OCI-M1 (cell line): ENCODE data around the gene NTN5.

Experiments
- DNase-seq: peaks from one replicate; lab custom pipeline; 2025; lab: John Stamatoyannopoulos, UW

NTN5 gene

GRCh38 chr19:48629599-48630295 lies 43.1 kb downstream of the NTN5 start:
- DNase-seq: no peak

GRCh38 chr19:48629297-48629598 lies 43.6 kb downstream of the NTN5 start:
- no peak for DNase-seq

- no peak for DNase-seq
Measured at GRCh38 chr19:48628486-48629296, 44.1 kb downstream of the NTN5 start.

- DNase-seq: no peak
Measured at GRCh38 chr19:48627865-48628314, 44.9 kb downstream of the NTN5 start.

DNA sequence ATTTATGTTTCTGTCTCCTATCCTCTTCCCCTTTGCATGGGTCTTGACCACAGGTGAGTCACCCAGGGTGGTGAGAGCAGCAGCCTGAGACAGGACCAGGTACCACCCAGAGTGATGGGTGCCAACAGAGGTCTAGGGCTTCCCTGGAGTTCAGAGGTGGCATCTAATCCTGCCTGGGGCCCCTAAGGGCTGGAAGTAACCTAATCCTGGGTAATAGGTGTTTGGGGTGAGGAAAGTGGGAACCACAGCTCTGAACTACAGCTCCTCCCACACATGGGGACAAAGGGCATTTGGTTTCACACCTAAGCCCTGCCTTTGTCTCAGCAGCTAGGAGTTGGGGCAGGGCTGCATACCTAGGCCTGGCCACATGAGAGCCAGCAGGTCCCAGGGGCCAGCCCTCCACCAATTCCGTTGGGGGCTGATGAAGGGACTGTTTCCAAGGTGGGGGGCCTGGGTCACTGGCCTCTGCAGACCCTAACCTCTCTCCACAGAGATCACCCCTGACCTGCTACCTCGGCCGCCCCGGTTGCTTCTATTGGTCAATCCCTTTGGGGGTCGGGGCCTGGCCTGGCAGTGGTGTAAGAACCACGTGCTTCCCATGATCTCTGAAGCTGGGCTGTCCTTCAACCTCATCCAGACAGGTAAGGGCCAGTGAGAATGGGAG lies 45.5 kb downstream of the NTN5 start:
- no peak for DNase-seq

- DNase-seq: no peak
Measured at GRCh38 chr19:48625891-48626327, 46.9 kb downstream of the NTN5 start.

- no peak for DNase-seq
Measured at GRCh38 chr19:48624791-48625723, 47.8 kb downstream of the NTN5 start.

DNA sequence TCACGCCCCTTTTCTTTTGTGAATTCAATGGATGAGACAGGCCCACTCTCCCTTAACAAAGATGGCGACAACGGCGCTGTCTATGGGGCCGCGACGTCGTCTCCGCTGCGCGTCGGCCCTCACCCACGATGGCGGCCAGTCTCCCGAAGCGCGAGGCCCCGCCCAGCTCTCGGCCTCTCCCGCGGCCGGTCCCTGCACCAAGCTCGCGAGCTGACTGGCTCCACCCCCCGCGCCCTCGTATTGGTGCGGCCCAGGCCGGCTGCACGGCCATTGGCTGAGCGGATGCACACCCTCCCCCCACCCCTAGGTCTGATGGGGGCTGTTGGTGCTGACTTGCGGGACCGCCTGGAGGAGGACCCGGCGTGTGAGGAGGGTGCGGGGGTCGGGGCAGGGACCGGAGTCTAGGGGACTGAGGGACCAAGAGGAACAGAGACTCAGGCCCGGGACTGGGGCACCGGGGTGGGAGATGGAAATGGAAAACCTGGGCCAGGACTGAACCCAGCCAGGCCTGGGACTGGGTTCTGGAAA lies 48.7 kb downstream of the NTN5 start:
- DNase-seq: peak; percentile 99

DNA sequence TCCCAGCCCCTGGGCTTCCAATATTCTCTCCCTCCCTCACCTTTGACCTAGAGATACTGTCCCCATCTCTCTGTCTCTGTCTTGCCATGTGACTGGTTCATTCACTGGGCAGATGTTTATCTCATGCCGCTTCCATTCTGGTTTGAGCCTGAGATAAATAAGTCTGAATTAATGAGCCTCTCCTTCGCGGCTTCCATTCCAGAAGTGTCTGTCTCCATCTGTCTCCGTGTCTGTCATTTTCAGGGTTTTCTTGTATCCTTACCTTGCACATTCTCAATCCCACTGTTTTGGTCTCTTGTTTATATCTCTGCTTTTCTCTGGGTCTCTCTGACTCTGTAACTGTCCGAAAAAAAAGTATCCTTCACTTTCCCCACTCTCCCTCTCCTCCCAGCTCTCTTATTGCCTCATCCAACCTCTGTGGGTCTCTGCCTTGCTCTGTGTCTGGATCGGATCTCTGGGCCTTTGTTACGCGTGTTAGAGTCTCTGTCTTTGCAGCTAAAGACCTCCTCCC lies 49.2 kb downstream of the NTN5 start:
- DNase-seq: peak; percentile 80

- DNase-seq: no peak
Measured at GRCh38 chr19:48619692-48620585, 52.9 kb downstream of the NTN5 start.

DNA sequence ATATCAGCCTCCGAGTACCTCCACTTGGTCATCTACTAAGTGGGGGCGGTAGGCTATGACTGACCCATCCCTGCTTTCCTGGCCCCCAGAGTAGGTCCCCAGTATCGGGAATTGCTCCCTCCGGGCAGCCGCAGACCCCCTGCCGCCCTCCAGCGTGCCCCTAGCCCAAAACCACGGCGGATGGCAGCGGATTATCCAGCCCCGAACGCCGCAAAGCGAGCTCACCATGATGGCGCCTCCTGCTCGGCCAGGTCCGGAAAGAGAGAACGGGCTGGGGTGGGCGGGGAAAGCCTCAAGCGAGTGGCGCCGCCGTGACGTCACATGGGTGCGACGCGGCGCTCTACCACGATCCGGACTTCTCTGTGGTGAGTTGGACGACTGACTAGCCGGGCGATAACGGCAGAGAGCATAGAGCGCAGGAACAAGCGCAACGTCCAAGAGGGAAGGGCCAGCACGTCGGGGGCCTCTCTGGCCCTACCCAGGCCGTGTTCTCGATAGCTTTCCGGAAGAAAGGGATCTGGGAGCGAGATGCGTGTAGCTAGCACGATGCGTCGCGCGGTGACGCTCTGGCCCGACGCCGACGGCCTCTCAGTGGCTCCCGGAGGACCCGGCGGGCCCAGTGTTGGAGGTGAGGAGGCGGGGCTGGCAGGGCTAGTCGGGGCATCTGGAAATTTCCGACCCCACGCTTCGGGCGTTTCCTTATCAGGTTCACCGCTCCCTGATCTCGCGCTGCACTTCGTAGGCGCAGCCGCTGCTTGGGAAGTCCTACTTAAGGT lies 53.7 kb downstream of the NTN5 start, which contains the start of the genes RPL18 and SPHK2:
Gene RPL18 (minus strand): TSS at position 263 of the 776 bp plus-strand sequence. CDS start 35 bp downstream, at position 228.
Gene SPHK2 (plus strand): TSS at position 591 of the 776 bp plus-strand sequence. CDS start 1,009 bp downstream, outside the sequence.
- peak; percentile 100 for DNase-seq

DNA sequence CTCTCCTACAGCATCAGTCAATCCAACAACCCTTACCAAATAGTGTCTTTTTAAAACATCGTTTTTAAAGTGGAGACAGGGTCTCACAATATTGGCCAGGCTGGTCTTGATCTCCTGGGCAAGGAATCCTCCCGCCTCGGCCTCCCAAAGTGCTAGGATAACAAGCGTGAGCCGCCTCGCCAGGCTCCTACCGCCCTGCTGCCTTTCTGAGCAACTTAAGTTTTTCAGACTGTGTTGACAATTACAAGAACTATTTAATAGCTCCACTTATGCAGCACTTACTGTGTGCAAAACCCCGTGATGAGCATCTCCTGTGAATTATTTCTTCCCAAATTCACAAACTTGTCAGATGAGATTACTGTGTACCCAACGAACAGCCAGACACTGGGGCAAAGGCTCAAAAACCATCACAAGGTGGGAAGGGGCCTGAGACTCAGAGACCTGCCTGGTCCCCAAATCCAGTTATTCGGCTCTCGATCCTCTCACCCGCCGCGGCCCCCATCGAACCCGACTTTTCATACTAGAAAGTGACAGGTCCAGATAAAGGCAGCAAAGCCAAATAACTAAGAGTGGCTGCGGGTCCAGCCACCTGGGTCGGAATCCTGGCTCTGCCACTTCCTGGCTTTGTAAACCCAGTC lies 54.4 kb downstream of the NTN5 start:
- no peak for DNase-seq

- no peak for DNase-seq
Measured at GRCh38 chr19:48617146-48617937, 55.5 kb downstream of the NTN5 start.

GRCh38 chr19:48616491-48617056 lies 56.2 kb downstream of the NTN5 start:
- DNase-seq: no peak

- DNase-seq: no peak
Measured at GRCh38 chr19:48616041-48616436, 56.8 kb downstream of the NTN5 start.

- no peak for DNase-seq
Measured at GRCh38 chr19:48615231-48616040, 57.4 kb downstream of the NTN5 start.
